ENCODE data around the gene CYP3A4. TPM values are rescaled to one million over a fixed set of nuclear protein-coding genes. Genes with fewer than 3 reads are reported as not detected.

Gene CYP3A4
- polyA plus RNA-seq (2011; rRNA removed) (not detected in 2 replicates), polyA minus RNA-seq (2011; rRNA and poly(A)+ RNA removed) (not detected in 2 replicates)

DNA sequence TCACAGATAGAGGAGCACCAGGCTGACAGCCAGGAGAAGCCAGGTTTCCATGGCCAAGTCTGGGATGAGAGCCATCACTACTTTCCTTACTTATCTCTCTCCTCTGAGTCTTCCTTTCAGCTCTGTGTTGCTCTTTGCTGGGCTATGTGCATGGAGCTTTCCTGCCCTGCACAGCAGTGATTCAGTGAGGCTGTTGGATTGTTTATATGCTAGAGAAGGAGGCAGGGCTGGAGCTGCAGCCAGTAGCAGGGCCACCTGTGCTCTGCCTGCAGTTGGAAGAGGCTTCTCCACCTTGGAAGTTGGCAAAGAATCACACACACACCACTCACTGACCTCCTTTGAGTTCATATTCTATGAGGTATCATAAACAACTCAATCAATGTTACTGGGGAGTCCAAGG, at the start of gene CYP3A4:
CYP3A4 (minus strand) TSS at position 178 of the 400 bp plus-strand sequence; CDS start at position 75, 103 bp downstream.
- Histone ChIP-seq H3K4me3 (ENCODE audit: low read depth, low read length) (no peak within 1 kb of the TSS), H3K36me3 (ENCODE audit: control insufficient read depth, insufficient read depth, low read length) (no peaks in the 10 kb centered on the region), H3K27me3 (ENCODE audit: control insufficient read depth, insufficient read depth, low read length) (peaks cover 2% of the 10 kb centered on the region)
- DNase-seq (ENCODE audit: low read depth), result no peak
- ChIA-PET POLR2A (no interaction called here), CTCF (interaction anchor here (1.7 kb wide), 1 partner anchor 12 kb away, joined by 3 read pairs; no protein-coding TSS in a partner anchor)
- TF ChIP-seq, protein P1, sequence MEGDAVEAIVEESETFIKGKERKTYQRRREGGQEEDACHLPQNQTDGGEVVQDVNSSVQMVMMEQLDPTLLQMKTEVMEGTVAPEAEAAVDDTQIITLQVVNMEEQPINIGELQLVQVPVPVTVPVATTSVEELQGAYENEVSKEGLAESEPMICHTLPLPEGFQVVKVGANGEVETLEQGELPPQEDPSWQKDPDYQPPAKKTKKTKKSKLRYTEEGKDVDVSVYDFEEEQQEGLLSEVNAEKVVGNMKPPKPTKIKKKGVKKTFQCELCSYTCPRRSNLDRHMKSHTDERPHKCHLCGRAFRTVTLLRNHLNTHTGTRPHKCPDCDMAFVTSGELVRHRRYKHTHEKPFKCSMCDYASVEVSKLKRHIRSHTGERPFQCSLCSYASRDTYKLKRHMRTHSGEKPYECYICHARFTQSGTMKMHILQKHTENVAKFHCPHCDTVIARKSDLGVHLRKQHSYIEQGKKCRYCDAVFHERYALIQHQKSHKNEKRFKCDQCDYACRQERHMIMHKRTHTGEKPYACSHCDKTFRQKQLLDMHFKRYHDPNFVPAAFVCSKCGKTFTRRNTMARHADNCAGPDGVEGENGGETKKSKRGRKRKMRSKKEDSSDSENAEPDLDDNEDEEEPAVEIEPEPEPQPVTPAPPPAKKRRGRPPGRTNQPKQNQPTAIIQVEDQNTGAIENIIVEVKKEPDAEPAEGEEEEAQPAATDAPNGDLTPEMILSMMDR (IDR thresholded peaks at IDR 0.05; ENCODE audit: insufficient read depth, low read depth, low read length), result no peak

- H3K36me3 ChIP-seq (ENCODE audit: control insufficient read depth, insufficient read depth, low read length), result no peaks in the 10 kb centered on the region
- ChIA-PET POLR2A (no interaction called here), CTCF (no interaction called here)
- no peak overlapping the region for H3K4me3 ChIP-seq (ENCODE audit: low read depth, low read length)
- TF ChIP-seq, protein P1 (IDR thresholded peaks at IDR 0.05; ENCODE audit: insufficient read depth, low read depth, low read length), result no peak
- no peak for DNase-seq (ENCODE audit: low read depth)
- 0 out of 2 replicates have a peak, but pooled peaks cover 1% of the 10 kb centered on the region for H3K27me3 ChIP-seq (ENCODE audit: control insufficient read depth, insufficient read depth, low read length)
These were observed 49.4 kb upstream of the CYP3A4 start for GRCh38 chr7:99833289-99833877.

- no peaks in the 10 kb centered on the region for H3K36me3 ChIP-seq (ENCODE audit: control insufficient read depth, insufficient read depth, low read length)
- ChIA-PET POLR2A (no interaction called here), CTCF (no interaction called here)
- 0 out of 2 replicates have a peak, but pooled peaks cover 1% of the 10 kb centered on the region for H3K27me3 ChIP-seq (ENCODE audit: control insufficient read depth, insufficient read depth, low read length)
- DNase-seq (ENCODE audit: low read depth), result no peak
- H3K4me3 ChIP-seq (ENCODE audit: low read depth, low read length), result no peak overlapping the region
- TF ChIP-seq, protein P1 (IDR thresholded peaks at IDR 0.05; ENCODE audit: insufficient read depth, low read depth, low read length), result no peak
These were observed 47.6 kb upstream of the CYP3A4 start for GRCh38 chr7:99831595-99831994.

DNA sequence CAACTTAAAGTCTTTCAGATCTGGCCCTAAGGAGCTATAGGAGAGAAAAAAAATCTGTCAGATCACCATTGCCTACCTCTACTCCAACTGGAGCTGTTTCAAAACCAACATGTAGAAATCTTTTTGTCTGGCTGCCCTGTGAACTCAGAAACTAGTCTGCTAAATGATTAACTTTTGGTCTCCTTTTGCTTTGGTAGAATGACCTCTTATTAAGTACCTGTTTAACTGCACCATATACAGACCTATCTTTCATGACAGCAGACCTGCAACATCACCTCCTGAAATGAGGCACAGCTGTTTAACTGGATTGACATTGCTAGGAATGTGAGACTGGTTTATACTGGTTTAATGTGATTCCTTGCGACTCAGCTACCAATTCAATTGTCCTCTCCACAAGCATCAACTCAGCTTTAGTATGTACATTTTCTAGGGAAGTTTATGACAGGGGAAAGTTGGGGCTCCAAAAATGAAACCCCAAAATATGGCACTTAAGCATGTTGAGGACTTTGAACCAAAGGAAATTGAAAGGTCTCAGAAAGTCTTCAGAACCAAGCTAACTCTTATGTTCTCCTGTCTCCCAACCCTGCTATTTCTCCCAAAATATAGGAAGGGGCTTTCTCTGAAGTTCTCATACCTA, 45.7 kb upstream of the CYP3A4 start:
- H3K27me3 ChIP-seq (ENCODE audit: control insufficient read depth, insufficient read depth, low read length), result peaks cover 1% of the 10 kb centered on the region; the same call in 1 of the 2 replicates

GRCh38 chr7:99828811-99829210, 44.8 kb upstream of the CYP3A4 start:
- peaks cover 4% of the 10 kb centered on the region; the same call in 1 of the 2 replicates for H3K27me3 ChIP-seq (ENCODE audit: control insufficient read depth, insufficient read depth, low read length)
- CTCF ChIA-PET, result no interaction called here
- H3K4me3 ChIP-seq (ENCODE audit: low read depth, low read length), result no peak overlapping the region
- POLR2A ChIA-PET, result no interaction called here
- no peaks in the 10 kb centered on the region for H3K36me3 ChIP-seq (ENCODE audit: control insufficient read depth, insufficient read depth, low read length)
- DNase-seq (ENCODE audit: low read depth), result no peak
- TF ChIP-seq, protein P1 (IDR thresholded peaks at IDR 0.05; ENCODE audit: insufficient read depth, low read depth, low read length), result no peak

More for the DNA sequence above, 45.7 kb upstream of the CYP3A4 start:
- TF ChIP-seq, protein P1 (IDR thresholded peaks at IDR 0.05; ENCODE audit: insufficient read depth, low read depth, low read length), result no peak
- ChIA-PET CTCF (no interaction called here), POLR2A (no interaction called here)
- Histone ChIP-seq H3K36me3 (ENCODE audit: control insufficient read depth, insufficient read depth, low read length) (no peaks in the 10 kb centered on the region), H3K4me3 (ENCODE audit: low read depth, low read length) (no peak overlapping the region)
- no peak for DNase-seq (ENCODE audit: low read depth)
